Psoas muscle (tissue), 8 donors: ENCODE measurements around the gene MRGPRG. TPM values are rescaled to one million over a fixed set of nuclear protein-coding genes. Genes with fewer than 3 reads are reported as not detected.

ENCODE experiments used
- ATAC-seq, 4 donors: fragments of 200-7000 bp; cut with Tn5 transposase; one replicate each; pipeline ENCODE4 v1.9.1; 2020; ENCODE audit warnings: moderate library complexity in 3 of 4, mild to moderate bottlenecking in 2 of 4
- DNase-seq, 2 donors: peaks; one replicate each; pipeline ENCODE4 v3.0.0-alpha.2; 2020
- H3K27ac ChIP-seq: fragments of 200-600 bp; one replicate; pipeline ENCODE4 v1.8.0; 2022
- H3K27me3 ChIP-seq, 3 donors: fragments of 200-600 bp in 1 of 3; one replicate each; pipeline versions ENCODE4 v1.6.1 to v1.8.0; 2013 to 2022; ENCODE audit warnings: low read length in 2 of 3, mild to moderate bottlenecking in 2 of 3, moderate library complexity in 1 of 3; ENCODE audit not compliant: insufficient read depth in 3 of 3
- H3K36me3 ChIP-seq, 2 donors: fragments of 200-600 bp in 1 of 2; one replicate each; pipeline versions ENCODE4 v1.6.1 to v1.8.0; 2013 to 2022; ENCODE audit warnings: low read depth in 1 of 2, mild to moderate bottlenecking in 1 of 2, moderate library complexity in 1 of 2; ENCODE audit not compliant: insufficient read depth in 1 of 2
- H3K4me1 ChIP-seq: fragments of 200-600 bp; one replicate; pipeline ENCODE4 v1.8.0; 2022
- H3K4me3 ChIP-seq: fragments of 200-600 bp; one replicate; pipeline ENCODE4 v1.8.0; 2022; ENCODE audit warnings: mild to moderate bottlenecking
- H3K9me3 ChIP-seq: fragments of 200-600 bp; one replicate; pipeline ENCODE4 v1.8.0; 2022
- WGBS, 3 donors: extraction: QIAGEN DNeasy Blood & Tissue Kit; methylation state at CpG; one replicate each; pipeline versions ENCODE4 v1.1.6 to v1.1.7; 2013; 5-methylcytosine and 5-hydroxymethylcytosine counted together
- intact Hi-C, 2 donors: fragments of 100-400 bp; cut with DNase I; formaldehyde crosslinking; loops; one replicate each; pipeline versions ENCODE4 v1.11.0 to v1.14.2; 2022
- polyA plus RNA-seq, 3 donors: library from polyadenylated mRNA; stranded (reverse); fragments of 200-250 nt; gene quantifications; one replicate each; pipeline ENCODE4 v1.2.3, GENCODE V29; 2013
- total RNA-seq, 4 donors: library from RNA; stranded (reverse); fragmentation: NEBNext Ultra II Directional in 2 of 4; extraction: Animal tissue kit (Norgen Biotek cat#: 25700) in 2 of 4; gene quantifications; one replicate each; pipeline versions ENCODE4 v1.2.1 to v1.2.4, GENCODE V29; 2021 to 2023
- TF ChIP-seq, protein P1 (sequence below): fragments of 200-600 bp; IDR thresholded peaks from one replicate; pipeline ENCODE4 v1.8.0; 2022; ENCODE audit warnings: antibody characterized with exemption
- donor health status: healthy with polysubstance abuse.
- donor health status: DM: no; HTN: no; CAD: no; lungs with moderate emphysema.
- donor health status: Bipolar disorder and iron deficiency.
- donor health status: healthy.
- donor health status: DM: yes; HTN: yes; CAD: no.
- donor health status: DM: no; HTN: no; CAD: no.
- donor health status: DM: no; HTN: no; CAD: no.
- donor health status: DM: yes; HTN: yes; CAD: no.

The MRGPRG gene
- total and polyA plus RNA-seq, 7 donors, result not detected

DNA sequence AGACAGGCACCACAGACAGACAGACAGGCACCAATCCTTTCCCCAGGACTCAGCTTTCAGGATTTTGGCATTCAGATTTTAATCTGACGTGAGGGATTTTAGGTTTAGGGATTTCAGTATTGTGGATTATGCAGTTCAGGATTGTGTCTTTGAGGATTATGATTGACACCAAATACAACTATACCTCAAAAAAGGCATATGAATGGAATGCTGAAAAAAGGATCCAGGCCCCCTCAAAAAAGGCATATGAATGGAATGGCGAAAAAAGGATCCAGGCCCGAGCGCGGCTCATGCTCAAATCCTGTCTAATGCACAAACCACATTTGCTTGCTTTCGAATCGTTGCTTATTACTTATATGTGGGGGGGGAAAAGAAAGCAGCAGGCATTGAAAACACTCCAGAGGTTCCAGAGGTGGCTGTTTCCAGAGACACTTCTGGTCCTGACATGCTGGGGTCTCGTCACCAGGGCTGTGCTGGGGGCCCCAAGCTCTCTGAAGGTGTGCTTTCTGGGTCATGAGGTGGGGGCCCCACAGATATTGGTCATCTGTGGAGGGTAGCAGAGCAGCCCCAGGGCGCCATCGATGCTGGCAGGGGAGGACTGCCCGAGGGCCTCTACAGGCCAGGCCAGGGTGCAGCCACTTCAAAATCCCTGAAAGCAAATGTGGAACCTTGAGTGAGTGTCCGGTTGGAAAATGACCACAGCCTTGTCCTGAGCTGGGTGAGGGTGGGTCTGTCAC lies 36.7 kb downstream of the MRGPRG start:
- no peaks in the 10 kb centered on the region for H3K4me1 ChIP-seq
- no peaks in the 10 kb centered on the region for H3K9me3 ChIP-seq
- H3K36me3 ChIP-seq, result no peaks in the 10 kb centered on the region
- ATAC-seq (no peak), DNase-seq (peak in 1 of 2 donors; percentile 28)
- H3K4me3 ChIP-seq, result no peak overlapping the region
- TF ChIP-seq, protein P1, sequence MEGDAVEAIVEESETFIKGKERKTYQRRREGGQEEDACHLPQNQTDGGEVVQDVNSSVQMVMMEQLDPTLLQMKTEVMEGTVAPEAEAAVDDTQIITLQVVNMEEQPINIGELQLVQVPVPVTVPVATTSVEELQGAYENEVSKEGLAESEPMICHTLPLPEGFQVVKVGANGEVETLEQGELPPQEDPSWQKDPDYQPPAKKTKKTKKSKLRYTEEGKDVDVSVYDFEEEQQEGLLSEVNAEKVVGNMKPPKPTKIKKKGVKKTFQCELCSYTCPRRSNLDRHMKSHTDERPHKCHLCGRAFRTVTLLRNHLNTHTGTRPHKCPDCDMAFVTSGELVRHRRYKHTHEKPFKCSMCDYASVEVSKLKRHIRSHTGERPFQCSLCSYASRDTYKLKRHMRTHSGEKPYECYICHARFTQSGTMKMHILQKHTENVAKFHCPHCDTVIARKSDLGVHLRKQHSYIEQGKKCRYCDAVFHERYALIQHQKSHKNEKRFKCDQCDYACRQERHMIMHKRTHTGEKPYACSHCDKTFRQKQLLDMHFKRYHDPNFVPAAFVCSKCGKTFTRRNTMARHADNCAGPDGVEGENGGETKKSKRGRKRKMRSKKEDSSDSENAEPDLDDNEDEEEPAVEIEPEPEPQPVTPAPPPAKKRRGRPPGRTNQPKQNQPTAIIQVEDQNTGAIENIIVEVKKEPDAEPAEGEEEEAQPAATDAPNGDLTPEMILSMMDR, result no peak
- no peaks in the 10 kb centered on the region for H3K27me3 ChIP-seq
- 89 to 93% (median 89%) methylated on average over 12 of the region's 12 CpGs for WGBS, 3 donors
- no peak overlapping the region for H3K27ac ChIP-seq
- intact Hi-C loops, result no loop called here

DNA sequence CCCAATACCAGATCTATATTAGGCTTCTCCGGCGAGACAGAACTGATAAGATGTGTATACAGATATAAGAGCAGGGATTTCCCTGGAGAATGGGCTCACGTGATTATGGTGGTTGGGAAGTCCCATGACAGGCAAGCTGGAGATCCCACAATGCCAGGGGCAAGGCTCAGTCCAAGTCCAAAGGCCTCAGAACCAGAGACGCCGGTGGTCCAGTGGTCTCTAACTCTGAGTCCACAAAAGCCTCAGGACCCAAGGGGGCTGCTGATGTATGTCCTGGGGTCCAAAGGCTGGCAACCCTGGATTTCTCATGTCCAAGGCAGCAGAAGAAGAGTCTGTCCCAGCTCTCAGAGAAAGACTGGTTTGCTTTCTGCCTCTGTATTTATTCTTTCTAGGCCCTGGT lies 37.7 kb downstream of the MRGPRG start:
- Histone ChIP-seq H3K4me1 (no peaks in the 10 kb centered on the region), H3K36me3 (no peaks in the 10 kb centered on the region), H3K4me3 (no peak overlapping the region), H3K9me3 (no peaks in the 10 kb centered on the region), H3K27me3 (no peaks in the 10 kb centered on the region), H3K27ac (no peak overlapping the region)
- intact Hi-C loops, result no loop called here
- 82 to 90% (median 86%) methylated on average over 5 of the region's 5 CpGs for WGBS, 3 donors
- peak in 1 of 2 donors; percentile 22 for DNase-seq
- no peak for ATAC-seq
- TF ChIP-seq, protein P1, result no peak

DNA sequence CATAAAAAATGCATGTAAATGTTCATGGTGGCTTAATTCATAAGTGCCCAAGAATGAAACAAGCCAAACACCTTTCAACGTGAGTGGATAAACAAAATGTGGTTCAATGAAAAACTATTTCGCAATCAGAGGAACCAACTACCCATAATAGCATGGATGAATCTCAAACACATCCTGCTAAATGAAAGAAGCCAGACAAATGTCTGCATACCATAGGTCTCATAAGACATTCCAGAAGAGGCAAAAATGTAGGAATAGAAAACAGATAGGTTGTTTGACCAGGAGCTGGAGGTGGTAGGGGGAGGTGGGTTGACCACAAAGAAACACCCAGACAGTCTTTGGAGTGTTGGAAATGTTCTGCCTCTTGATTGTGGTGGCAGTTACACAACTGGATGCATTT lies 40.3 kb downstream of the MRGPRG start:
- no peaks in the 10 kb centered on the region for H3K36me3 ChIP-seq
- DNase-seq (no peak), ATAC-seq (no peak)
- TF ChIP-seq, protein P1, result no peak
- 68 to 82% (median 73%) methylated on average over 2 of the region's 2 CpGs for WGBS, 3 donors
- H3K27ac ChIP-seq, result no peak overlapping the region
- intact Hi-C loops, result no loop called here
- no peaks in the 10 kb centered on the region for H3K27me3 ChIP-seq
- no peak overlapping the region for H3K4me3 ChIP-seq
- H3K9me3 ChIP-seq, result no peaks in the 10 kb centered on the region
- no peaks in the 10 kb centered on the region for H3K4me1 ChIP-seq

DNA sequence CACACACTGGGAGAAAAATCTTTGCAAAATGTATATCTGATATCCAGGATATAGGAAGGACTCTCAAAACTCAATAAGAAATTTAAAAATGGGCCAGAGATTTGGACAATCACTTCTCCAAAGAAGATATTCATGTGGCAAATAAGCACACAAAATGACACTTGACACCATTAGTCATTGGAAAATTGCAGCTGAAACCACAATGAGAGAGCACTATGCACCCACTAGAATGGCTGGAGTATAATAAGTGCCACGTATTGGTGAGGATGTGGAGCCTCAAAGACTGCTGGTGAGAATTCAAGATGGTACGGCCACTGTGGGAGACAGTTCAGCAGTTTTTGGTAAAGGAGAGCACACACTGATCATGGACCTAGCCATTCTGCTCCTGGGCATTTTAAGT lies 40.7 kb downstream of the MRGPRG start:
- Histone ChIP-seq H3K9me3 (no peaks in the 10 kb centered on the region), H3K4me3 (no peak overlapping the region), H3K4me1 (no peaks in the 10 kb centered on the region), H3K27me3 (no peaks in the 10 kb centered on the region), H3K36me3 (no peaks in the 10 kb centered on the region), H3K27ac (no peak overlapping the region)
- TF ChIP-seq, protein P1, result no peak
- ATAC-seq (no peak), DNase-seq (no peak)
- intact Hi-C loops, result no loop called here
- 74 to 79% (median 76%) methylated on average over 2 of the region's 2 CpGs for WGBS, 3 donors

DNA sequence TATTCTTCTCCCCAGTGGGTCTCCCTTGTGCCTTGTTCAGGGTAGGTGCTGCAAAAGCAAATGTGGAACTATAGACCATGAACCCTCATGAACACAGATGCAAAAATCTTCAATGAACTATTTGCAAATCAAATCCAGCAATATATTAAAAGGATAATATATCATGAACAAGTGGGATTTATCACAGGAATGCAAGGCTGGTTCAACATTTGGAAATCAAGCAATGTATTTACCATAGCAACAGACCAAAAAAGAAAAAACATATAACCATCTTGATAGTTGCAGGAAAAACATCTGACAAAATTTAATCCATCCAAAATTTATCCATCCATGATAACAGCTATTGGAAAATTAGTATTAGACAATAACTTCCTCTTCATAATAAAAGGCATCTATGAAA lies 42.1 kb downstream of the MRGPRG start:
- ATAC-seq (no peak), DNase-seq (no peak)
- no peaks in the 10 kb centered on the region for H3K36me3 ChIP-seq
- no peaks in the 10 kb centered on the region for H3K27me3 ChIP-seq
- no peaks in the 10 kb centered on the region for H3K4me1 ChIP-seq
- intact Hi-C loops, result no loop called here
- H3K4me3 ChIP-seq, result no peak overlapping the region
- no peak overlapping the region for H3K27ac ChIP-seq
- no peaks in the 10 kb centered on the region for H3K9me3 ChIP-seq
- TF ChIP-seq, protein P1, result no peak
